ENCODE results near the gene SLC30A9. TPM values are rescaled to one million over a fixed set of nuclear protein-coding genes. Genes with fewer than 3 reads are reported as not detected.

SLC30A9 gene
- total and polyA plus RNA-seq, 2 donors from 2014 or later, result 52.3 to 70.8 TPM

DNA sequence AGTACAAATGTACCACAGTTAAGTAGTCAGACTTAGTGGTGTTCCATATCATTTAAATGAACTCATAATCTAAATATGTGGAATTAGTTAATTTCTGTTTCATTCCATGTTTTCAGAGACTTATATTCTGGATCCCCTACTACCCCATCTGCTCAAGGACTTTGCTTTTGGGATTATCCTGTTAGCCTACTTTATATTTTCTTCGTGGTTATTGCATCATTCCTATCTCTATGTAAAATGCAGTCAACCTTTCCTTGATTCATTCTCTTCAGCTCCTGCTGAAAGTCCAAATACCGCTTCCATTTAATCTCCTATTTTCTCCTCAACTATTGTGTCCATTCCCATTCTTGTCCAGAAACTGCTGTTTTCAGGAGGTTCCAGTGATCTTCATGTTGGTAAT is 25.1 kb downstream of the SLC30A9 start:
- H3K4me3 ChIP-seq (ENCODE audit: low read length in 3 of 3), result no peak overlapping the region
- no peak overlapping the region for H3K9ac ChIP-seq (ENCODE audit: low read length in 3 of 3)
- peaks cover 0 to 8% (median 3%) of the 10 kb centered on the region in 3 donors for H3K4me1 ChIP-seq (ENCODE audit: control insufficient read depth in 2 of 3, insufficient read depth in 2 of 3, low read depth in 1 of 3, low read length in 3 of 3)
- TF ChIP-seq, protein P1, sequence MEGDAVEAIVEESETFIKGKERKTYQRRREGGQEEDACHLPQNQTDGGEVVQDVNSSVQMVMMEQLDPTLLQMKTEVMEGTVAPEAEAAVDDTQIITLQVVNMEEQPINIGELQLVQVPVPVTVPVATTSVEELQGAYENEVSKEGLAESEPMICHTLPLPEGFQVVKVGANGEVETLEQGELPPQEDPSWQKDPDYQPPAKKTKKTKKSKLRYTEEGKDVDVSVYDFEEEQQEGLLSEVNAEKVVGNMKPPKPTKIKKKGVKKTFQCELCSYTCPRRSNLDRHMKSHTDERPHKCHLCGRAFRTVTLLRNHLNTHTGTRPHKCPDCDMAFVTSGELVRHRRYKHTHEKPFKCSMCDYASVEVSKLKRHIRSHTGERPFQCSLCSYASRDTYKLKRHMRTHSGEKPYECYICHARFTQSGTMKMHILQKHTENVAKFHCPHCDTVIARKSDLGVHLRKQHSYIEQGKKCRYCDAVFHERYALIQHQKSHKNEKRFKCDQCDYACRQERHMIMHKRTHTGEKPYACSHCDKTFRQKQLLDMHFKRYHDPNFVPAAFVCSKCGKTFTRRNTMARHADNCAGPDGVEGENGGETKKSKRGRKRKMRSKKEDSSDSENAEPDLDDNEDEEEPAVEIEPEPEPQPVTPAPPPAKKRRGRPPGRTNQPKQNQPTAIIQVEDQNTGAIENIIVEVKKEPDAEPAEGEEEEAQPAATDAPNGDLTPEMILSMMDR (IDR thresholded peaks at IDR 0.05; ENCODE audit: borderline replicate concordance, extremely low read depth, insufficient read depth), result no peak
- peaks cover 0 to 5% (median 2%) of the 10 kb centered on the region in 3 donors for H3K36me3 ChIP-seq (ENCODE audit: control insufficient read depth in 2 of 3, insufficient read depth in 3 of 3, low read length in 3 of 3)
- DNase-seq, result no peak
- no peak overlapping the region for H3K27ac ChIP-seq (ENCODE audit: low read depth in 2 of 2, low read length in 2 of 2)
- H3K9me3 ChIP-seq (ENCODE audit: control insufficient read depth in 2 of 3, insufficient read depth in 1 of 3, low read length in 3 of 3), result no peaks in the 10 kb centered on the region
- intact Hi-C loops (cut with DNase I), result no loop called here
- H3K27me3 ChIP-seq (ENCODE audit: control insufficient read depth, insufficient read depth, low read length), result no peaks in the 10 kb centered on the region
- no peak for FAIRE-seq

DNA sequence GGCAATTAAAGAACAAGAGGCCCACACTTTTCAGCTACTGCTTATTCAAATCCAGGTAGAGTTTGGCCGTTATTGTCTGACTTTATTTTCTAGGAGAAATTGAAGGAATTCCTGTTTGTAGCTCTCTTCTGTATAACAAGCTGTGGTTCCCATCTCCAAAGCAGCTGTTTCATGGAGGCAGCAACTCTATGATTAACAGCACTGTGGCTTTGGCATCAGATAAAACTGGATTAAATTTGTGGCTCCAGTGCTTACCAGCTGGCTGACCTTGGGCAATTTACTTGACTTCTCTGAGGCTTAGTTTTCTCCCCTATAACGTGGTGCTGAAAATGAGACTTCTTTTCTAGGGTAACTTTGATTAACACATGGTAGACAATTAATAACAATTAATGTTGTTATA is 28.1 kb downstream of the SLC30A9 start:
- no peak for FAIRE-seq
- H3K9me3 ChIP-seq (ENCODE audit: control insufficient read depth in 2 of 3, insufficient read depth in 1 of 3, low read length in 3 of 3), result no peaks in the 10 kb centered on the region
- no peak overlapping the region for H3K27ac ChIP-seq (ENCODE audit: low read depth in 2 of 2, low read length in 2 of 2)
- H3K36me3 ChIP-seq (ENCODE audit: control insufficient read depth in 2 of 3, insufficient read depth in 3 of 3, low read length in 3 of 3), result peaks cover 0 to 11% (median 4%) of the 10 kb centered on the region in 3 donors
- intact Hi-C loops (cut with DNase I), result no loop called here
- DNase-seq, result no peak
- H3K27me3 ChIP-seq (ENCODE audit: control insufficient read depth, insufficient read depth, low read length), result no peaks in the 10 kb centered on the region
- no peak overlapping the region for H3K9ac ChIP-seq (ENCODE audit: low read length in 3 of 3)
- peaks cover 0 to 8% (median 3%) of the 10 kb centered on the region in 3 donors for H3K4me1 ChIP-seq (ENCODE audit: control insufficient read depth in 2 of 3, insufficient read depth in 2 of 3, low read depth in 1 of 3, low read length in 3 of 3)
- H3K4me3 ChIP-seq (ENCODE audit: low read length in 3 of 3), result no peak overlapping the region
- TF ChIP-seq, protein P1 (IDR thresholded peaks at IDR 0.05; ENCODE audit: borderline replicate concordance, extremely low read depth, insufficient read depth), result no peak

DNA sequence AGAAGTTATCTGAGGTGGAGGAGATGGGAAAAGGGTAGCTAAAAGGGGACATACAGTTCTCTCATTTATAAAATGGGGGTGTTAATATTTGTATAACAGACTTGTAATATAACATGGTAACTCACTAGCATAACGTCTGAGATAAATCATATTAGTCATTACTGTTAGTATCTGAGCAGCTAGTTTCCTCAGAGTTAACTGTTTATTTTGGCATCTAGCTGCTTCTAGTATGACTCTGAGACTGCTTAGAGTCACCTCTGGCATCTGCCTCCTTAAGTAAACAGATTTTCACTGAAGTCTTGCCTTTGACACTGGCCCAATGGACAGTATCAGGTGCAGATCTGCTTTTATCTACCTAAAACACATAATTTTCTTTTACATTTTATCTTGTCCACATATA is 58.1 kb downstream of the SLC30A9 start:
- Histone ChIP-seq H3K27ac (ENCODE audit: low read depth in 2 of 2, low read length in 2 of 2) (no peak overlapping the region), H3K9me3 (ENCODE audit: control insufficient read depth in 2 of 3, insufficient read depth in 1 of 3, low read length in 3 of 3) (no peaks in the 10 kb centered on the region), H3K4me3 (ENCODE audit: low read length in 3 of 3) (no peak overlapping the region), H3K9ac (ENCODE audit: low read length in 3 of 3) (no peak overlapping the region), H3K4me1 (ENCODE audit: control insufficient read depth in 2 of 3, insufficient read depth in 2 of 3, low read depth in 1 of 3, low read length in 3 of 3) (no peaks in the 10 kb centered on the region), H3K27me3 (ENCODE audit: control insufficient read depth, insufficient read depth, low read length) (no peaks in the 10 kb centered on the region), H3K36me3 (ENCODE audit: control insufficient read depth in 2 of 3, insufficient read depth in 3 of 3, low read length in 3 of 3) (peaks cover 0 to 7% (median 6%) of the 10 kb centered on the region in 3 donors)
- TF ChIP-seq, protein P1 (IDR thresholded peaks at IDR 0.05; ENCODE audit: borderline replicate concordance, extremely low read depth, insufficient read depth), result no peak
- FAIRE-seq (no peak), DNase-seq (no peak)
- intact Hi-C loops (cut with DNase I), result no loop called here

Measured in kidney (tissue), 14 donors.